ENCODE data around the gene HTR3D.
"Not testable (repeated sequence)": the region's sequence is repeated elsewhere in the genome, so short reads cannot be mapped to it uniquely, and the experiment has no call there.

The HTR3D gene

DNA sequence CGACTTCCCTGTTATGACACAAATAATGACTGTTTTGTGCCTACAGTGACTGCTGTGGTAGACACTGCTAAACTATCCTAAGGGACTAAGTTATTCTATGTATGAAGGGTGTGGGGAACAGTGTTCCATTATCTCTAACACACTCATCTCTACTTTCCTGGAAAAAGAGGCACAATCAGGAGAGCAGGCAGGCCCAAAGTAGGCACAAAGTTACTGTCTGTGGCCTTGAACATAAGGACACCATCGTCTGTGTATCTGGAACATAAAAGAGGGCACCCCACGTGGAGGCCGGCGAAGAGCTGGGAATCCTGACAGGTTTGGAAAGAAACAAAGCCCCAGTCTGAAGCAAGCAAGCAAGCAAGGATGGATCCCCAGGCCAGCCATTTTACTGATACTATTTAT is 15.4 kb upstream of the HTR3D start:
- DNase-seq (ENCODE audit: low read depth in 3 of 3) = no peak

DNA sequence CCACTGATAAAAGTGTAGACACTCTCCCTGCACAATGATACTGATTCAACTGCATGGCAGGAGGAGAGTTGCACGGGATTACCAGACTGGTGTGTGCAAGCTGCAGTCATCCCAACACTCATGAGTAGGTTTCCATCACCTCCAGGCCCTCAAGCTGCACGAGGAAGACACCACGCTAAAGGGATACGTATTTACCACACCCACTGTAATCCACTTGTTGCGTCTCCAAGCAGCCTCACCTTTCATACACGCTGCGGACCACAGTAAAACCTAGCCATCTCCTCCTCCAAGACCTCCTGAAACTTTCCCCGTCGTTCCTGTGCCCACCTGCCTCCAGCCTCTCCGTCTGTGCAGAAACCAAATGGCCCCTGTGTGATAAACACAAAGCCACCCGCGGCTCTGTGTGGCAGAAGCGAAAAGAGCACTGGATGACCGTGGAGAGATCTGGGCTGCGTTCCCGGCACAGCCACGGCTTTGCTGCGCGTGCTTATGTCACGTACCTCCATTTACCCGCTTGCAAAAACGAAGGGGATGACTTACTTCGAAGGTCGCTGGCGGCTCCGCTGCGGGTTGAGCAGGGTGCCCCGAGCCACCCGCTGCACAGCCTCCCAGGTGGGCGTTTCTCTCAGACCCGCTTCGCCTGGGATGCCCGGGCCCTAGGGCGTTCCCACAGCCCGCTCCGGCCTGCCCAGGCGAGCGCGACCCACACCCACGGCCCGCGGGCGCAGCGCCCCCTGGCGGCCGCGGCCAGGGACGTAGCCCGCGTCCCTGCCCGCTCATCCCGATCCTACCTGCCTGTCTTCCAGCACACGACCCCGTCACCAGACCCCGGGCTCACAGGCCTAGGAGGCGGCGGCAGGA is 14.5 kb upstream of the HTR3D start:
- peak; percentile 2 to 42 (median 10) for DNase-seq (ENCODE audit: low read depth in 3 of 3)

DNA sequence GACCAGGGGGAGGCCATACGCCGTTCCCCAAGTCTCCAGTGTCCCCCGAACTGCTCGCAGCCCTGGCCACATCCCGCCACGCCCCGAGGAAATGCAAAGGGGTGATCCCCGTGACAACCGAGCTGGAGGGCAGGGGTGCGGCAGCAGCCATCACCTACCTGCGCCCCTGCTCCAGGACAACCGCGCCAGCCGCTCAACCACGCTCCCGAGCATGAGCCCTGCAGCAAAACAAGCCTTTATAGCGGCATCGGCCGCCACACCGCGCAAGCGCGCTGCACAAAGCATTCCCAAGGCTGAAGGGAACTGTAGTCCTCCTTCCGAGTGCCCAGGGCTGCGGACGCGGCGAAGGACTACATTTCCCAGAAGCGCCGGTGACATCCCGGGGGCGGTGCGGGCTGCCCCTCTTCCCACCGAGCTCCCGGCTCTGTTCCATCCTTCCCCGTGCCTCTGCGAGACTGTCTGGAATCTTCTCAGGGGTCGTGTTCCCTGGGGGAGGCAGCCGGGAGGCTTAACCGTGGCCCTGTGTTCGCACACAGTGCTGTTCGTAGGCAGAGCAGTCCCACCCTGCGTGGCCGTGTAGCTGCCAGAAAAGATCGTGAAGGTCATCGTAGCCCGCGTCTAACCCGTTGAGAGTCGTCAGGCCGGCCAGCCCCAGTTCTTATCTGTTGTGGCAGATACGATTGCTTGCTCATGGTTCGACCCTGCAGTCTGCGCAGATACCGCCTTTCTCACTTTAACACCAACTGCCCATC is 13.7 kb upstream of the HTR3D start, which contains the start of gene ABCC5:
TSS of gene ABCC5 (minus strand) at position 213 of the 752 bp plus-strand sequence. CDS start 3,492 bp downstream, outside the sequence.
- peak; percentile 69 to 71 (median 71) for DNase-seq (ENCODE audit: low read depth in 3 of 3)

- no peak for DNase-seq (ENCODE audit: low read depth in 3 of 3)
Measured at GRCh38 chr3:184018424-184018973, 13.0 kb upstream of the HTR3D start.

DNA sequence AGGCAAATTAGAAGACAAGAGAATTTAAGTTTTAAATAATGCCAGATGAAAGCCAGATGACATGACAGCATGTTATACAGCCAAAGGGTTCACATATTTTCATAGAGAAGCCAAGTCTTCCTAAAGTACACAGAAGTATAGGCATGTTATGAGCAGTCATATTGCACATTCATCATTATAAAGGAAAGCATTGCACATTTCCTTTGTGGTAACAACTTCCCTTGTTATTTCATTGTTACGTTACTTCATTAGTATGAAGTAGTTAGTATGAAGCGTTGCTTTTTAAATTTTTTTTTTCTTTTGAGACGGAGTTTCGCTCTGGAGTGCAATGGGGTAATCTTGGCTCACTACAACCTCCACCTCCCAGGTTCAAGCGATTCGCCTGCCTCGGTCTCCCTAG is 9.2 kb upstream of the HTR3D start:
- no peak for DNase-seq (ENCODE audit: low read depth in 3 of 3)

GRCh38 chr3:184025256-184025655 is 6.3 kb upstream of the HTR3D start:
- not testable (repeated sequence) for DNase-seq (ENCODE audit: low read depth in 3 of 3)

GRCh38 chr3:184028275-184028890 is 3.2 kb upstream of the HTR3D start:
- not testable (repeated sequence) for DNase-seq (ENCODE audit: low read depth in 3 of 3)

- DNase-seq (ENCODE audit: low read depth in 3 of 3) = no peak
Measured at GRCh38 chr3:184029443-184029842, 2.1 kb upstream of the HTR3D start.

GRCh38 chr3:184030536-184030935 is 1.0 kb upstream of the HTR3D start:
- DNase-seq (ENCODE audit: low read depth in 3 of 3) = no peak

DNA sequence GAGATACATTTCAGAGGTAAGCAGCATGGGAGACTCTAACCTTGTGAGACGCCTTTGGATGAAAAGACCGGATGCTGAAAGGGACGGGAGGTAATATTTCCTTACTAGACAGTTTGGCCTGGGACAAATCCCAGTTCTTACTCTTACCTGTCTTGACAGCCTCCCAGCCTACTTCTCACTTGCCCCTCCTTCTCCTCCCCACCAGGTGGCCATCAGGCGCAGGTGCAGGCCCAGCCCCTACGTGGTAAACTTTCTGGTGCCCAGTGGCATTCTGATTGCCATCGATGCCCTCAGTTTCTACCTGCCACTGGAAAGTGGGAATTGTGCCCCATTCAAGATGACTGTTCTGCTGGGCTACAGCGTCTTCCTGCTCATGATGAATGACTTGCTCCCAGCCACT is 6.3 kb downstream of the HTR3D start:
- no peak for DNase-seq (ENCODE audit: low read depth in 3 of 3)

DNA sequence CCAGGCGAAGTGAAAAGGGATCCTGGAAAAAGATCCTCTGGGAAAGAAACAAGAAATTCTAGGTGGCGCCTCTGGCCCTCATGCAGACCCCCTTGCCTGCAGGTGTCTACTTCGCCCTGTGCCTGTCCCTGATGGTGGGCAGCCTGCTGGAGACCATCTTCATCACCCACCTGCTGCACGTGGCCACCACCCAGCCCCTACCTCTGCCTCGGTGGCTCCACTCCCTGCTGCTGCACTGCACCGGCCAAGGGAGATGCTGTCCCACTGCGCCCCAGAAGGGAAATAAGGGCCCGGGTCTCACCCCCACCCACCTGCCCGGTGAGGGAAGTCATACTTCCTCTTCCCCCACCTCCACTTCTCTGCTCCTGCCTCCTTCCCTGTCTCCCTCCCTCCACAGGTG is 6.8 kb downstream of the HTR3D start:
- not testable (repeated sequence) for DNase-seq (ENCODE audit: low read depth in 3 of 3)

DNA sequence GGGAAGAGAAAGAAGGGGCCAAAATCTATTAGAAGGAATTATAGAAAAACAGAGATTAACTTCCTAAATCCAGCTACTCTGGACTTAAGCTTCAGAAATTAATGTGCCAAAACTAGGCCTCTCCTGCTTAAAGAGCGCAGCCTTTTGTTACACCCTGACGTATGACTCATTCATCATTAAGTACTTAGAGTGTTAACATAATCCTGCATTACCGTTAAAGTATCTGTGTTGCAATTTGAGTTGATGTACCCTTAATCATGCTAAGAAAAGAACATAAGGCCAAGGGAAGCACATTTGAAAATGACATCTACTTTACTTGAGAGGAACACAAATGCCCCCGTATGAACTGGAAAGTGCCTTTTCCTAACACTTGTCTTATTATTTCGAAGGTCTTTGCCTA is 7.9 kb downstream of the HTR3D start:
- DNase-seq (ENCODE audit: low read depth in 3 of 3) = no peak

DNA sequence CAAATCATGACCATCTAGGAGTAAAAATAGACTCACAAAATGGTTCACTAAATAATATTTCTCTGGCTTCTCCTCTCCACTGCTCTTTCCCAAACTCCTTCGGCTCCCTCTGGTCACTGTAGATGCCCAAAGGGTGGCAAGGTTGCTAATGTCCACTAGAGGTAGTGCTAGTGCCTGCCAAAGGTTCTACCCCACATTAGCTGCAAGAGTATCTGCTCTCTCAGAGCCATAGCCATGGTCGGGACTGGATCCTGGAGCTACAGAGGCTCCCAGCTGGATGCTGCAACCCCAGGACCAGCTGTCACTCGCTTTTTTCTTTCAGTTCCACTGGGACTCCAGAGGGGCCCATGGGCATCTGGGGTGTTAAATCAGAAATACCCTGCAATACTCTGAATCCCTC is 8.5 kb downstream of the HTR3D start:
- DNase-seq (ENCODE audit: low read depth in 3 of 3) = no peak

DNA sequence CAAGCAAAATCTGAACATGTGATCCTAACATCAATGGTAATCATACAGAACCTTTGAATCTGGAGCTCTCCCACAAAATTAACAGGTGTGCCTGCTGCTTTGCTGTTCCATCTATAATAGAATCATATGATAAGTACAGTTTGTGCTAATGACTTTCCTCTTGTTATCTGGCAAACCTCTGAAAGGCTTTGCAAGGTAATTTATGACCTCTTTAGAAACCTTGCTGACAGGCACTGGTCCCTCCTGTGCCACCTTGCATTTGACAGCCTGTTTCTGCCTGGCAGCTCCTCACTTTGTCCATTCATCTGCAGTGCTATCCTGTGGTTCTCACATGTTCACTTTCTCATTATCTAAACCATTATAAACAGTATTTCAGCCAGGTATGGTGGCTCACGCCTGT is 11.1 kb downstream of the HTR3D start:
- DNase-seq (ENCODE audit: low read depth in 3 of 3) = no peak

GRCh38 chr3:184045995-184046394 is 14.5 kb downstream of the HTR3D start:
- DNase-seq (ENCODE audit: low read depth in 3 of 3) = no peak

DNA sequence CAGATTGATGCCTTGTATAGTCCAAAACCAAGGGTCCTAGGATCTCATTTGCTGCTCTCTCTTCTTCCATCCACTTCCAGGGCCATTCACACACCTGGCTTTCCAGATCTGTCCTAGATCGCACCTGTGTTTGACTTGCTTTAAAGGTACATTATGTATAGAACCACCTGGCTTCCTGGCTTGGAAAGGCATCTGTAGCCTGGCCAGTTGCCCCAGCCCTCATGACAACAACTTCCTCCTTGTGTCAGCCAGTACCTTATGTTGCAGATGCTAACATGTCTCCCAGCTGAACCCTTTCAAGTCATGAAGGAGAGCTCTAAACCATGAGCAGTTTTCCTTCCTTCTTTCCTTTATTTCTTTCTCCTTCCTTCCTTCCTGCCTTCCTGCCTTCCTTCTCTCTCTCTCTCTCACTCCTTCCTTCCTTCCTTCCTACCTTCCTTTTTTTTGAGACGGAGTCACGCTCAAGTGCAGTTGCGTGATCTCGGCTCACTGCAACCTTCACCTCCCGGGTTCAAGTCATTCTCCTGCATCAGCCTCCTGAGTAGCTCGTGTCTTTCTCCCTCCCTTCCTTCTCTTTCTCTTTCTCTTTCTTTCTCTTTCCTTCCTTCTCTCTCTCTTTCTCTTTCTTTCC is 18.8 kb downstream of the HTR3D start:
- DNase-seq (ENCODE audit: low read depth in 3 of 3) = no peak

DNA sequence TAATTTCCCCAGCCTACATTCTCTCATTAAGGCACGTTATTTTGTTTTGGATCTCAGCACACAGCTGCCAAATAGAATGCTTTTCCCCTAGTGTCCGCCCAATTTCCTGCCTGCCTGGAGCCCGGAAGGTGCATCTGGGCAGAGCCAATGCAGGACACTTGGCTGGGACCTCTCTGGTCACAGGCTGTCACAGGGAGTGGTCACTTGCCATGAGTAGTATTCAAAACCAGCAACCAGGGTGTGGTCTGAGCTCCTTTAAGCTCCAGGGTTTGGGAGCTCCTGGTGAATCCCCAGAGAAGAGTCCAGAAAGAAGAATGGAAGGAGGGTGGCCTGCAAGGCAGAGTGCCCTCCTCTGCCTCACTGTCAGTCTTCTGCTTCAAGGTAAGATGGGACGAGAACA is 21.2 kb downstream of the HTR3D start, which contains the start of gene HTR3C:
TSS of gene HTR3C (plus strand) at position 281 of the 400 bp plus-strand sequence. CDS start at position 315, 34 bp downstream.
- DNase-seq (ENCODE audit: low read depth in 3 of 3) = no peak

DNA sequence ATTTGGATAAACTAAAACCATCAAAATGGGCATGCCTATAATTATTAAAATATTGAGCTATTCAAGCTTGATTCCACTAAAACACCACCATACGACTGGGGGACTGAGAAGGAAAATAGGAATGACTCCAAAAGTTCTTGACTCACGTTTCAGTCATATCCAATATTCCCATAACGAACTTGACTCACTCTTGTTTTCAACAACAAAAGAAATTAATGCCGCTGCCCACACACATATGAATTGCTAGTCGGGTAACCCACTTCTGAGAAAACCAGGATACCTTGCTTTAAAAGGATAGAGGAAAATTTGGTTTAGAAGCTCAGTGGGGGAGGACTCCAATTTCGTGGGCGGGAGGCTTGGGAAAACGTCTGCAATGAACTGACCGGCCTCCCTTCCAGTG is 26.5 kb downstream of the HTR3D start:
- DNase-seq (ENCODE audit: low read depth in 3 of 3) = no peak

- no peak for DNase-seq (ENCODE audit: low read depth in 3 of 3)
Measured at GRCh38 chr3:184059424-184059823, 27.9 kb downstream of the HTR3D start.

GRCh38 chr3:184062637-184063036 is 31.1 kb downstream of the HTR3D start:
- no peak for DNase-seq (ENCODE audit: low read depth in 3 of 3)

DNA sequence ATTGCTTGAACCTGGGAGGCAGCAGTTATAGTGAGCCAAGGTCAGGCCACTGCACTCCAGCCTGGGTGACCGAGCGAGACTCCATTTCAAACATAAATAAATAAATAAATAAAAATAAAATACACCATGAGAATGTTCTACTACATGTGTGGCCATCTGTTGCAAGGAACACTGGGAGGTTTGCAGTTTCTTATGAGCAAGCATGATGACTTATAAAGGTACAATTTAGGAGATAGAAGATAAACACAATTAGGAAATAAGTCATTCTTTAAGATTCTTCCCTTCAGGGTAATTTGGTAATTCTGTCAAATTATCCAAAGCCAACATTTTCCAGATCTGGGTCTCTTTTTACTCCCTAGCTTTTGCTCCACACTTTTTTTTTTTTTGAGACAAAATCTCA is 34.7 kb downstream of the HTR3D start:
- DNase-seq (ENCODE audit: low read depth in 3 of 3) = no peak
